K562 (cell line): ENCODE results near the gene NCAPD2. TPM values are rescaled to one million over a fixed set of nuclear protein-coding genes. Genes with fewer than 3 reads are reported as not detected.

Experiments used
- CUX1 ChIP-seq: fragments of 200-800 bp; sonication (Bioruptor generic); IDR thresholded peaks from 2 replicates; pipeline ENCODE4 v1.6.1; 2016; ENCODE audit warnings: missing genetic modification characterization, missing compliant biosample characterization
- CXXC5 ChIP-seq: fragments of 250-450 bp; sonication (Bioruptor Pico); IDR thresholded peaks from 2 replicates; pipeline ENCODE4 v1.8.0; 2022; ENCODE audit warnings: inconsistent platforms, mild to moderate bottlenecking, moderate library complexity
- MEF2A ChIP-seq: IDR thresholded peaks from 2 replicates; pipeline ENCODE4 v1.6.1; 2011; ENCODE audit warnings: low read depth, mild to moderate bottlenecking, low read length, moderate library complexity; ENCODE audit not compliant: control insufficient read depth
- NR2C2 ChIP-seq, 2 experiments: fragments of 200-800 bp in 1 of 2; sonication (Bioruptor generic) in 1 of 2; sonication (generic) in 1 of 2; formaldehyde crosslinking in 1 of 2; IDR thresholded peaks; 2 replicates each; pipeline versions ENCODE4 v1.6.1 to v1.8.0; 2016 to 2022; ENCODE audit warnings: mild to moderate bottlenecking in 1 of 2, missing compliant biosample characterization in 1 of 2, missing genetic modification characterization in 1 of 2, missing genetic modification reagents in 1 of 2
- PCBP1 ChIP-seq: fragments of 200-400 bp; formaldehyde crosslinking; IDR thresholded peaks from 2 replicates; pipeline ENCODE4 v1.6.1; 2018; ENCODE audit warnings: mild to moderate bottlenecking, low read depth, low read length; ENCODE audit not compliant: poor library complexity, severe bottlenecking
- PML ChIP-seq: IDR thresholded peaks from 2 replicates; pipeline ENCODE4 v1.6.1; 2012; ENCODE audit warnings: low read length, inconsistent platforms
- PRDM10 ChIP-seq: fragments of 450-650 bp; IDR thresholded peaks from 2 replicates; pipeline ENCODE4 v1.6.1; 2018; ENCODE audit not compliant: partially characterized antibody
- SMAD2 ChIP-seq: fragments of 150-350 bp; IDR thresholded peaks from 2 replicates; pipeline ENCODE4 v1.6.1; 2014; ENCODE audit warnings: low read depth, mild to moderate bottlenecking, low read length
- SOX6 ChIP-seq: fragments of 450-650 bp; IDR thresholded peaks from 2 replicates; pipeline ENCODE4 v1.6.1; 2014; ENCODE audit warnings: mild to moderate bottlenecking
- YBX1 ChIP-seq: fragments of 450-650 bp; IDR thresholded peaks from 2 replicates; pipeline ENCODE4 v1.7.1; 2016; ENCODE audit warnings: mild to moderate bottlenecking
- ZNF12 ChIP-seq: sonication (generic); formaldehyde crosslinking; IDR thresholded peaks from 2 replicates; pipeline ENCODE4 v1.4.0; 2020; ENCODE audit warnings: mild to moderate bottlenecking, missing genetic modification reagents
- ZNF143 ChIP-seq: sonication (generic); formaldehyde crosslinking; IDR thresholded peaks from 2 replicates; pipeline ENCODE4 v1.9.0; 2022; ENCODE audit warnings: mild to moderate bottlenecking, missing genetic modification reagents
- ZNF239 ChIP-seq: fragments of 250-450 bp; sonication (Bioruptor Pico); IDR thresholded peaks from 2 replicates; pipeline ENCODE4 v1.4.0; 2020; ENCODE audit warnings: mild to moderate bottlenecking
- ZNF316 ChIP-seq: fragments of 450-650 bp; IDR thresholded peaks from 2 replicates; pipeline ENCODE4 v1.6.1; 2016
- ZNF347 ChIP-seq: fragments of 450-650 bp; formaldehyde crosslinking; IDR thresholded peaks from 2 replicates; pipeline ENCODE4 v1.4.0; 2020; ENCODE audit warnings: low read depth, mild to moderate bottlenecking, moderate library complexity
- ZNF449 ChIP-seq: fragments of 250-450 bp; sonication (Bioruptor Pico); IDR thresholded peaks from 2 replicates; pipeline ENCODE4 v1.8.0; 2022; ENCODE audit warnings: moderate library complexity, mild to moderate bottlenecking, inconsistent platforms
- ZNF586 ChIP-seq: fragments of 450-650 bp; formaldehyde crosslinking; conservative IDR thresholded peaks from 2 replicates; pipeline ENCODE4 v1.4.0; 2020; ENCODE audit warnings: mild to moderate bottlenecking, moderate library complexity
- polyA plus RNA-seq, 8 experiments: library from polyadenylated mRNA; depleted of rRNA in 4 of 8; stranded (reverse) in 5 of 8; unstranded in 3 of 8; fragments of >200 nt; fragmentation: Nextera tagmentation in 2 of 8; fragmentation: Illumina TruSeq in 1 of 8; extraction: Ambion mirVana in 2 of 8; extraction: Trizol in 1 of 8; gene quantifications; 2 replicates each; pipeline versions ENCODE4 v1.2.1 to v1.2.3, GENCODE V29; 2011 to 2014; ENCODE audit warnings: inconsistent platforms in 1 of 8, missing spikeins in 1 of 8
- total RNA-seq, 7 experiments: library from RNA; depleted of rRNA in 6 of 7; stranded (reverse); fragments of >200 nt in 6 of 7; fragmentation: Illumina TruSeq in 2 of 7; extraction: Trizol in 2 of 7; gene quantifications; 2 replicates each; pipeline versions ENCODE4 v1.2.1 to v1.2.3, GENCODE V29; 2011 to 2021; ENCODE audit warnings: low replicate concordance in 1 of 7

Gene NCAPD2
- total and polyA plus RNA-seq, 9 of the 15 experiments (the other 6 are each of a cell fraction or from before 2014, with no cell fraction given) = 16.9 to 93.7 (median 68.3) TPM

- TF ChIP-seq PRDM10 (peak; percentile 64), CXXC5 (CRISPR knock-in tag) (no peak), ZNF12 (no peak), ZNF586 (CRISPR knock-in tag) (no peak), ZNF449 (CRISPR knock-in tag) (no peak), MEF2A (no peak), YBX1 (no peak), ZNF143 (CRISPR knock-in tag) (no peak), ZNF316 (peak; percentile 44; the same call in 1 of the 2 replicates), NR2C2 (CRISPR knock-in tag; IDR thresholded peaks at IDR 0.05) (no peak), NR2C2 (tag; IDR thresholded peaks at IDR 0.05) (no peak; the same call in 1 of the 2 replicates), SOX6 (no peak), ZNF239 (CRISPR knock-in tag) (no peak), ZNF347 (CRISPR knock-in tag) (no peak), CUX1 (CRISPR knock-in tag) (no peak), PCBP1 (no peak), SMAD2 (no peak), PML (no peak)
Measured at GRCh38 chr12:6534945-6535696, 41.2 kb downstream of the NCAPD2 start (continued).
